Measurements from ENCODE around the gene XDH. TPM values are rescaled to one million over a fixed set of nuclear protein-coding genes. Genes with fewer than 3 reads are reported as not detected.

XDH gene
- total RNA-seq, 1 donor from 2014 or later = 4.6 TPM

- DNase-seq (ENCODE audit: low spot score) = no peak
Observed at GRCh38 chr2:31402388-31402787, 12.2 kb downstream of the XDH start.

- DNase-seq (ENCODE audit: low spot score) = no peak
Observed at GRCh38 chr2:31401580-31401979, 13.0 kb downstream of the XDH start.

- DNase-seq (ENCODE audit: low spot score) = no peak
Observed at GRCh38 chr2:31398881-31399280, 15.7 kb downstream of the XDH start.

- DNase-seq (ENCODE audit: low spot score) = no peak
Observed at GRCh38 chr2:31397094-31397493, 17.4 kb downstream of the XDH start.

- DNase-seq (ENCODE audit: low spot score) = no peak
Observed at GRCh38 chr2:31390324-31390723, 24.2 kb downstream of the XDH start.

GRCh38 chr2:31388736-31389135 lies 25.8 kb downstream of the XDH start:
- DNase-seq (ENCODE audit: low spot score) = no peak

- no peak for DNase-seq (ENCODE audit: low spot score)
Observed at GRCh38 chr2:31387850-31388249, 26.7 kb downstream of the XDH start.

GRCh38 chr2:31386648-31387047 lies 27.9 kb downstream of the XDH start:
- DNase-seq (ENCODE audit: low spot score) = no peak

GRCh38 chr2:31386172-31386571 lies 28.4 kb downstream of the XDH start:
- no peak for DNase-seq (ENCODE audit: low spot score)

- DNase-seq (ENCODE audit: low spot score) = no peak
Observed at GRCh38 chr2:31384771-31385276, 29.7 kb downstream of the XDH start.

GRCh38 chr2:31384351-31384750 lies 30.2 kb downstream of the XDH start:
- DNase-seq (ENCODE audit: low spot score) = no peak

GRCh38 chr2:31383471-31384153 lies 30.9 kb downstream of the XDH start:
- no peak for DNase-seq (ENCODE audit: low spot score)

GRCh38 chr2:31382452-31383120 lies 32.0 kb downstream of the XDH start:
- DNase-seq (ENCODE audit: low spot score) = no peak

GRCh38 chr2:31381601-31382000 lies 32.9 kb downstream of the XDH start:
- DNase-seq (ENCODE audit: low spot score) = no peak

- DNase-seq (ENCODE audit: low spot score) = no peak
Observed at GRCh38 chr2:31380243-31380642, 34.3 kb downstream of the XDH start.

- no peak for DNase-seq (ENCODE audit: low spot score)
Observed at GRCh38 chr2:31379747-31380146, 34.8 kb downstream of the XDH start.

- no peak for DNase-seq (ENCODE audit: low spot score)
Observed at GRCh38 chr2:31378791-31379501, 35.6 kb downstream of the XDH start.

- DNase-seq (ENCODE audit: low spot score) = no peak
Observed at GRCh38 chr2:31378389-31378788, 36.2 kb downstream of the XDH start.

GRCh38 chr2:31373127-31373526 lies 41.4 kb downstream of the XDH start:
- DNase-seq (ENCODE audit: low spot score) = no peak

- DNase-seq (ENCODE audit: low spot score) = no peak
Observed at GRCh38 chr2:31372097-31372496, 42.4 kb downstream of the XDH start.

- no peak for DNase-seq (ENCODE audit: low spot score)
Observed at GRCh38 chr2:31371691-31372090, 42.9 kb downstream of the XDH start.

- no peak for DNase-seq (ENCODE audit: low spot score)
Observed at GRCh38 chr2:31366733-31367132, 47.8 kb downstream of the XDH start.

Measured in mucosa of gallbladder (tissue), 1 donor.